ENCODE measurements around the gene PIK3R6.

Gene PIK3R6

DNA sequence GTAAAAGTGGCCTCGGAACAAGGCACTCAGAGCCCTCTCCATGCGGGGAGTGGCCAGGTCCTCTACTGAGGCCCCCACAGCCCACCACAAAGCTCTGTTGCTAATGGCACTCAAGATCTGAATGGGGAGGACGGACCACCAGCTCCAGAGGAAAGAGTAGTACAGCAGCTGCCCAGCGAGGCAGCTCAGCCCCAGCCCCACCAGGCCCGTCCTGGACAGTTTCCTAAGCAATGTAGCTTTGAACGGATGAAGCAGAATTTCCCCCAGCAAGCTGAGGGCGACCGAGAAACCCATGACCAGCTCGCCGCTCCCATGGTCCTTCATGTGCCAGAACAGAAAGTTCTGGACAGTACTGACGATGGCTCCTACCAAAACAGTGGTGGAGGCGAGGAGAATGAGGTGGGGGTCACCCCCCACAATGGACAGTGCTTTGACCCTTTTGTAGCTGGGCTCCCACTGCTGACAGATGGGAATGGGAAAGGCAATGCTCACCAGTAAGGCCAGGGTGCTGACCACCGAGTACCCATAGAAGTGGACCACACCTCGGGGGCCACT lies 69.8 kb downstream of the PIK3R6 start:
- no peak for DNase-seq (ENCODE audit: low spot score)

DNA sequence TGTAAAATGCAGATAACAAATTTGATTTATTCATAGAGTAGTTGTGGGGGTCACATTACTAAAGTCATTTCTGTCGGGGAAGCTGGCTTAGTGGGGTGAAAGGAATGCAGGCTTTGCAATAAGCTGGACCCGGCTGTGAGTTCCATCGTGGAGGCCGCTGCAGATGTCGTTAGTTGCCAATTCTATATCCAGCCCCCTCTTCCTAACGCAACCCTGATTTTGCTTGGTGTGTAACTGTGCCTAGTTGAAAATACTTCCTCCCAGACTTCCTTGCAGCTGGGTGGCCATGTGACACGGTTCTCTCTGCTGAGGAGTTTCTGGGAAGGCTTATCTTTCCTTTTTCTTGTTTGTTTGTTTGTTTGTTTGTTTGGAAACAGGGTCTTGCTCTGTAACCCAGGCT lies 72.8 kb downstream of the PIK3R6 start:
- no peak for DNase-seq (ENCODE audit: low spot score)

- no peak for DNase-seq (ENCODE audit: low spot score)
These were observed 73.8 kb downstream of the PIK3R6 start for GRCh38 chr17:8793649-8794048.

DNA sequence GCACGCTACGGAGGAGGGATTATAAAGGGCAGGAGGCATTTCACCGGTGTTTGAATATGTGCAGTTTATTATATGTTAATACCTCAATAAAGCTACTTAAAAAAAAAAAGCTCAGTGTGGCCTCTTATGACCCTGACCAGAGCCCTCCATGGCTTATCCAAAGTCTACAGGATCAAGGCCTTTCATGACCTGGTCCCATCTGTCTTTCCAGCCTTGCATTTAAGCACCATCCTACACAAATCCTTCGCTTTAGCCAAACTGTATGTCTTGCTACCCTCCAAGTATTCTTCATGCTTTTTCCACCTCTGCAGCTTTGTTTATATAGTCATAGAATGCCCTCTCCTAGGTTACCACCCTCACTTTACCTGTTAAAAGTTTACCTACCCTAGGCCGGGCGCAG lies 74.8 kb downstream of the PIK3R6 start:
- no peak for DNase-seq (ENCODE audit: low spot score)

GRCh38 chr17:8791910-8792270 lies 75.6 kb downstream of the PIK3R6 start:
- peak; percentile 54 for DNase-seq (ENCODE audit: low spot score)

DNA sequence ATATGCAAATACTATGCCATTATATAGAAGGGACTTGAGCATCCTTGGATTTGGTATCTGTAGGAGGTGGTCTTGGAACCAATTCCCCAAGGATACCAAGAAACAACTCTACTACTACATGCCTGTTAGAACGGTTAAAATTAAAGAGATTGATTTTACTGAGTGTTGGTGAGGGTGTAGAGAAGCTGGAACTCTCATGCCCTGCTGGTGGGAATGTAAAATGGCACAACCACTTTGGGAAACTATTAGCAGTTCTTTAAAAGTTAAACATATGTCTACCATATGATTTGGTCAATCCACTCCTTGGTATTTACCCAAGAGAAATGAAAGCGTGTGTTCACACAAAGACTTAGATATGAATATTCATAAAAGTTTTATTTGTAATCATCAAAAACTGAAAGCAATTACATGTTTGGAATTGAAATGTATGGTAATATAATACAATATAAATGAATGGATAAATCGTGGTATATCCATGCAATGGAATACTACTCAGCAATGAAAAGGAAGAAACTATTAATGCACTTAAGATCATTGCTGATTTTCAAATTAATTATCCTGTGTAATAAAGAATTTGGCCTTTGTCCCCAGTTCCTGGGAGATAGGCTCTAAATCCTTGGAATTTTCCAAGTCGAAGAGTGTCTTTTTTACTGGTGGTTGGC lies 76.1 kb downstream of the PIK3R6 start:
- no peak for DNase-seq (ENCODE audit: low spot score)

DNA sequence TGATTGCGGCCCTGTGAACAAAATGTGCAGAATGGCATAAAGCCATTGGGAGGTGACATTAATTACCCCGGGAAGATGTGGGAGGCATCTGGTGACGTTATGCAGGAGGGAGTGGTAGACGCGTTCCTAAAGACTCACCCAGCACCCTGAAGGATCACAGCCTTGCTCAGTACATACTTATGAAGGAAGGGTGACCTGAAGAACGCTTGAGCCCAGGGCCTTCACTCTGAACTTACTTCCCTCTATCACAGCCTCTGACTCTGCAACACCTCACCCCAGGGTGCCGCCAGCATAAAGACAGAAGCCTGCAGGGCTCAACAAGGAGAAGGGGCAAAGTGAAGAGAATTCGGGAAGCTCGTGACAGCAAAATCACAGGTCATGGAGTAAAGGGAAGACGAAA lies 77.7 kb downstream of the PIK3R6 start:
- no peak for DNase-seq (ENCODE audit: low spot score)

GRCh38 chr17:8788998-8789397 lies 78.5 kb downstream of the PIK3R6 start:
- no peak for DNase-seq (ENCODE audit: low spot score)

DNA sequence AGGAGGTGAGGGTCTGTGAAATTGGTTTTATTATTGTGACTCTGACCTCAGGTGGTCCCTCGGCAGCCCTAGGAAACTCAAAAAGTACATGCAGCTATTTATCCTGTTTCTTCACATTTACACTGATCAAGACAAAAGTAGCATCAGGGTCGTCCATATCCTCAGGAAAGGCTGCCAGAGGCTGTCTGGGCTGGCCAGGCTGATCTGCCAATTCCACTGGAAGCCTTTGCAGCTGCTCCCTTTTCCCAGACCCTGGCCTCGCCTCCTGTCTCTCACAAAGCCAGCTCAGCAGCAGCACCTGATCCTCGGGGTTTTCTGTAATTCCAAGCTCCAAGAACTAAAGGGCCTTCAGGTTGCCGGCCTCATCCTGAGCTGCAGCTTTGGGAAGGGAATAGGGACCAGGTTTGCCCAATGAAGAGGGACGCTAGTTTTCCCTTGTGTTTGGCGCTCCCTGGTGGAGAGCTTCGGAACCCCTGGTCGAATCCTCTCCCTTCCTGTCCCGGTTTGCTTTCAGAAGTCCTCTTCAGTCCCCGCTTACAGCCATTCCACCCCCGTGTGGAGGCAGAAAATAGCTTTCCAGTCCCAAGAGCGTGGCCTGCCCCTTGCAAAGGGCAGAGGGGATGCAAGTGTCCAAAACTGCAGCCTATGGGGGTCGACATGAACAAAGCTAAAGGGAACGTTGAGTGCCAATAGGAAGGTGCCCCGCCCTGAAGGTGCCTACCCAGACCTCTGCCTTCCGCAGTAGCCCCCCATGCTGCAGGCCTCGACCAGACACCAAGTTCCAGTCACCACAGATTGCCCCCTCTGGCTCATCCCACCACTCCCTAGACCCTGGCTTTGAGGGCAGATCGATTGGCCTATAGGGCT lies 81.7 kb downstream of the PIK3R6 start:
- DNase-seq (ENCODE audit: low spot score): peak; percentile 55

DNA sequence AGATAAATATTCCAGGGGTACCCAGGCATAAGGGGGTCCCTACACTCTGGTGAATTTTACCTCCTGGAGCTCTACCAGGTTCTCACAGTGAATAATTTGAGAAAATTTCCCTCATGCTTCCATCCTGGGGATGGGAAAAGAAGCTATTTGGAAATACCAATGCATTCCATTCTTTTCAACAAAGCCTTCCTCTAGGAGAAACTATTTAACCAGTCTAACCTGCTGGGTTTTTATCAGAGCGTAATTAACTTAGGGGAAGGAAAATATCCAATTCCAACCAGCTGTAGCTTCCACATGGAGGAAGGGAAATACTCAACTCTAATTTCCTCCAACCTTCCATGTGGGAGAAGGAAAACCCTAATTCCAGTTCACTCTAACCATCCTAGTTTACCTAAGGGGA lies 85.3 kb downstream of the PIK3R6 start:
- no peak for DNase-seq (ENCODE audit: low spot score)

DNA sequence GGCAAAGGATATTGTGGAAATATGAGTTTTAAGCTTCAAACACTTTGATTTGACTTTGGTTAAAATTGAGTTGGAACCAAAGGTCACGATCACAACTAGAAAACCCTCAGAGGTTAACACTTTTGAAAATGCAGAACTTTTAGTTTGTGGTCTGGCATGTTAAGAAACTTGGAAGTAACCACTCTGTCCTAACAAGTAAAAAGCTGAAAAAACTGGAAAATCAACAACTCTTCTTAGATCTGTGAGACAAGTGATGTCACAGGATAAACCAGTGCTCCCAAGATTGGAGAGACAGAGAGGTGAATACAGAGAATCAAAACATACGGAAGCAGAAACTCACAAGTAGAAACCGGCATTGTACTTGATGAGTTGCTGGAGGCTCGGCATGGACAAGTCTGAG lies 85.7 kb downstream of the PIK3R6 start:
- DNase-seq (ENCODE audit: low spot score): no peak

DNA sequence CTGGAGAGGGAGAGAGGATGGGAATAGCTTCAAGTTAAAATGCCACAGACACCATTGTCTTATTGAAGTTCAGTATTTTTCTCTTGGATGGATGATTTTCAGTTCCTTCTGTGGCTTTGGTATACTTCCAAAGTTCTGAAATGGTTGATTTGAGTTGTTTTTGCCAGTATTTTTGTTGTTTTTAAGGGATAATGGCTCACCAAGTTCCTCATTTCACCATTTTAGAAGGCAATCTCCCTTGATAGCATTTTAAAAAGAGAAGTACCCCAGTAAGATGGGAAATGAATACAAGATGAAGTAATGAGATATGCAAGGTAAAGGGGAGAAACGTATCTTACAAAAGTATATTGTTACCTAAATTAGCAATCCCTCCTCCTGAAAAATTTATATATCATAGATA lies 90.6 kb downstream of the PIK3R6 start:
- no peak for DNase-seq (ENCODE audit: low spot score)

DNA sequence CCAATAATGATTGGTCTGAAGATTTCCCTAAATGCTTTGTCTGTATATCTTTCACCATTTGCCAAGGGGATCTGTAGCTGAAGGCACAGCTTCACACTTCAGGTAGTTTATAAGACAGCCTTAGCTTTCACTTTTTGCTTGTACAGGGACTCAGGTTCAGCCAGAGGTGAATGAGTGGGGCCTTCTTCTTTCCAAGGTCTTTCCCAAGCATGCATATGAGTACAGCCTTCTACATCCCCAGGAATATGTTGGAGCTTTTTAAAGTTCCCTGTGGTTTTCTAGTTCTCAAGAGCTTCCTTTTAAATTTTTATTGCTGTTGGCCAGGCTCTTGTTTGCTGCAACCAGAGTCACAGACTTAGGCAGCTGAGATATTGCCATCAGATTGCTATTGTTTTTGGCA lies 91.2 kb downstream of the PIK3R6 start:
- no peak for DNase-seq (ENCODE audit: low spot score)

DNA sequence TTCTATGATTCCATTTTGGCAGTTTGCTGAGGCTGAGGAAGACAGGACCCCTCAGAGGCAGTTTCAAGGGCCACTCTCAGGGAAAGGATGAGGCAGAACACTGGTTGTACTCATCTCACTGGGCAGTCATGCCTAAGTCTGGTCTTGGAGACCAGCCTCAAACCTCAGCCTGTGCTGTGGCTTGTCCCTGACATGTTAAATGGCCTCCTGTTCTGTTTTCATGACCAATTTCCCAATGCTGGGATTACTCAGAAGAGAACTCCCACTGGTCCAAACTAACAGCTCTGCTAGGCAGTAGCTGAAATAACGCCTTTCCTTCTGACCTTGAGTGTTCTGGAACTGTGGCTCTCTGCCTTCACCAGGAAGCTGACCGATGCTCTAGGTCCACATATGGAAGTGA lies 100.7 kb downstream of the PIK3R6 start:
- DNase-seq (ENCODE audit: low spot score): no peak

- no peak for DNase-seq (ENCODE audit: low spot score)
These were observed 105.5 kb downstream of the PIK3R6 start for GRCh38 chr17:8762012-8762411.

GRCh38 chr17:8758137-8758596 lies 109.3 kb downstream of the PIK3R6 start, which contains the start of gene SPDYE4:
SPDYE4 (minus strand) TSS chr17:8758546; CDS start chr17:8758382, 164 bp downstream.
- no peak for DNase-seq (ENCODE audit: low spot score)

GRCh38 chr17:8757189-8757588 lies 110.3 kb downstream of the PIK3R6 start:
- no peak for DNase-seq (ENCODE audit: low spot score)

DNA sequence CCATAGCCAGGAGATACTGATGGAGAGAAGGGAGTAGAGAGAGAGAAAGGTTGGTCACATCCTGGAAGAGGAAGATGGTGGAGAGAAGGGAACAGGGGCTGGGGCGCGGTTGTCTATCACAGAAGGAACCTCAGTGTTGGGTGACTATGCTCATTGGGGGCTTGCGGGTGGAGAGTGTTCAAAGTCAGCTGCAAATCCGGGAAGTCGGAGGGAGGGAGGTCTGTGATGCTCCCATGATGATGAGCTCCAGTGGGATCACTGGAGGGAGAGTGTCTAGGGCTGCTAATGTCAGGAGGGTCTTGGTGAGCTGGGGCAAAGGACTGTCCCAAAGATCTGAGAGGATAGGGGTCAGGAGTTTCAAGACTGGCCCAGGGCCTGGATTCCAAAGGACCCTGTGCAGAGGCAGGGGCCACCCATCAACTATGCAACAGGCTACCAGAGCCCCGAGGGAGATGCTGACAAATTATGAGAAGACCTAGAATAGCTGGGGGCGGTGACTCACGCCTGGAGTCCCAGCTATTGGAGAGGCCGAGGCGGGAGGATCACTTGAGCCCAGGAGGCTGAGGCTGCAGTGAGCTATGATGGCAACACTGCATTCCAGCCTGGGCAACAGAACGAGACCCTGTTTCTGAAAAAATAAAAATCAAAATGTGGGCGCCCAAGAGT lies 111.8 kb downstream of the PIK3R6 start:
- no peak for DNase-seq (ENCODE audit: low spot score)

- DNase-seq (ENCODE audit: low spot score): no peak
These were observed 112.6 kb downstream of the PIK3R6 start for GRCh38 chr17:8754890-8755289.

DNA sequence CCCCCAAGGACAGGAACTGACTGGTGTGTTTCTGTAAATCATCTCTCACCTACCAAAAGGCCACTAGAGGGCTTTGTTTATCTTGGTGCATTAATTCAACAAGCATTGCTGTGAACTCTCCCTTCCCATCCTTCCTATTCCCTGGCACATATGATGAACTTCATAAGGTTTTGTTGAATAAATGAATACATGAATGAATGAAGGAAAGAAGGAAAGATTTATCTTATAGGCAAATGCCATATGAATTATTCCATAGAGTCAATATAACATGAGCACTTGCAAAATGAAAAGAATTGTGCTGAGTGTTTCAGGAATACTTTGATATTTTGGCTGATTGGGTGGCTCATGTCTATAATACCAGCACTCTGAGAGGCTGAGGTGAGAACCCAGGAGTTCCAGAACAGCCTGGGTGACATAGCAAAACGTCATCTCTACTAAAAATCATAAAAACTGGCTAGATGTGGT lies 113.5 kb downstream of the PIK3R6 start:
- DNase-seq (ENCODE audit: low spot score): peak; percentile 30

- DNase-seq (ENCODE audit: low spot score): no peak
These were observed 114.1 kb downstream of the PIK3R6 start for GRCh38 chr17:8753136-8753975.
